ENCODE measurements around the gene WBP11.
"Not testable (repeated sequence)": the region's sequence is repeated elsewhere in the genome, so short reads cannot be mapped to it uniquely, and the experiment has no call there.

DNA sequence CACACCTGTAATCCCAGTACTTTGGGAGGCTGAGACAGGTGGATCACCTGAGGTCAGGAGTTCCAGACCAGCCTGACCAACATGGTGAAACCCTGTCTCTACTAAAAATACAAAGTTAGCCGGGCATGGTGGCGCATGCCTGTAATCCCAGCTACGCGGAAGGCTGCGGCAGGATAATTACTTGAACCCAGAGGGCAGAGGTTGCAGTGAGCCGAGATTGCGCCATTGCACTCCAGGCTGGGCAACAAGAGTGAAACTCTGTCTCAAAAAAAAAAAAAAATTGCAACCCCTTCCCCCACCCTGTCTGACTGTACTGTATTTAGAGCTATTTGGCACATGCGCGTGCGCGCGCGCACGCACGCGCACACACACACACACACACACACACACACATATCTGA lies 66.8 kb downstream of the WBP11 start:
- TF ChIP-seq, protein P1, sequence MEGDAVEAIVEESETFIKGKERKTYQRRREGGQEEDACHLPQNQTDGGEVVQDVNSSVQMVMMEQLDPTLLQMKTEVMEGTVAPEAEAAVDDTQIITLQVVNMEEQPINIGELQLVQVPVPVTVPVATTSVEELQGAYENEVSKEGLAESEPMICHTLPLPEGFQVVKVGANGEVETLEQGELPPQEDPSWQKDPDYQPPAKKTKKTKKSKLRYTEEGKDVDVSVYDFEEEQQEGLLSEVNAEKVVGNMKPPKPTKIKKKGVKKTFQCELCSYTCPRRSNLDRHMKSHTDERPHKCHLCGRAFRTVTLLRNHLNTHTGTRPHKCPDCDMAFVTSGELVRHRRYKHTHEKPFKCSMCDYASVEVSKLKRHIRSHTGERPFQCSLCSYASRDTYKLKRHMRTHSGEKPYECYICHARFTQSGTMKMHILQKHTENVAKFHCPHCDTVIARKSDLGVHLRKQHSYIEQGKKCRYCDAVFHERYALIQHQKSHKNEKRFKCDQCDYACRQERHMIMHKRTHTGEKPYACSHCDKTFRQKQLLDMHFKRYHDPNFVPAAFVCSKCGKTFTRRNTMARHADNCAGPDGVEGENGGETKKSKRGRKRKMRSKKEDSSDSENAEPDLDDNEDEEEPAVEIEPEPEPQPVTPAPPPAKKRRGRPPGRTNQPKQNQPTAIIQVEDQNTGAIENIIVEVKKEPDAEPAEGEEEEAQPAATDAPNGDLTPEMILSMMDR (IDR thresholded peaks at IDR 0.05) = not testable (repeated sequence)
- not testable (repeated sequence) for TF ChIP-seq POLR2AphosphoS5, EP300, POLR2A (IDR thresholded peaks at IDR 0.05)
